ENCODE data around the gene TESK1.
"Not testable (repeated sequence)": the region's sequence is repeated elsewhere in the genome, so short reads cannot be mapped to it uniquely, and the experiment has no call there.

Gene TESK1

GRCh38 chr9:35612843-35613242, 7.8 kb downstream of the TESK1 start:
- DNase-seq (ENCODE audit: low read depth, low spot score), result no peak

- DNase-seq (ENCODE audit: low read depth, low spot score), result peak; percentile 36
Observed at GRCh38 chr9:35615981-35616680, 11.1 kb downstream of the TESK1 start.

- peak; percentile 41 for DNase-seq (ENCODE audit: low read depth, low spot score)
Observed at GRCh38 chr9:35616681-35617459, 11.8 kb downstream of the TESK1 start.

- no peak for DNase-seq (ENCODE audit: low read depth, low spot score)
Observed at GRCh38 chr9:35617548-35617947, 12.5 kb downstream of the TESK1 start.

GRCh38 chr9:35618325-35618727, 13.3 kb downstream of the TESK1 start, which contains the start of gene CD72:
Gene CD72 (minus strand): TSS chr9:35618413. CDS start chr9:35618303, 110 bp downstream.
- no peak for DNase-seq (ENCODE audit: low read depth, low spot score)

GRCh38 chr9:35618854-35619799, 14.1 kb downstream of the TESK1 start:
- no peak for DNase-seq (ENCODE audit: low read depth, low spot score)

- no peak for DNase-seq (ENCODE audit: low read depth, low spot score)
Observed at GRCh38 chr9:35619800-35620158, 14.7 kb downstream of the TESK1 start.

- DNase-seq (ENCODE audit: low read depth, low spot score), result no peak
Observed at GRCh38 chr9:35627575-35627974, 22.5 kb downstream of the TESK1 start.

GRCh38 chr9:35628389-35628991, 23.4 kb downstream of the TESK1 start:
- DNase-seq (ENCODE audit: low read depth, low spot score), result no peak

GRCh38 chr9:35629597-35629996, 24.5 kb downstream of the TESK1 start:
- DNase-seq (ENCODE audit: low read depth, low spot score), result no peak

GRCh38 chr9:35635730-35636129, 30.7 kb downstream of the TESK1 start:
- no peak for DNase-seq (ENCODE audit: low read depth, low spot score)

GRCh38 chr9:35636135-35636876, 31.2 kb downstream of the TESK1 start:
- DNase-seq (ENCODE audit: low read depth, low spot score), result no peak

GRCh38 chr9:35636877-35637246, 31.8 kb downstream of the TESK1 start:
- not testable (repeated sequence) for DNase-seq (ENCODE audit: low read depth, low spot score)

- not testable (repeated sequence) for DNase-seq (ENCODE audit: low read depth, low spot score)
Observed at GRCh38 chr9:35637427-35637955, 32.4 kb downstream of the TESK1 start.

GRCh38 chr9:35638751-35639150, 33.7 kb downstream of the TESK1 start:
- not testable (repeated sequence) for DNase-seq (ENCODE audit: low read depth, low spot score)

GRCh38 chr9:35639225-35639624, 34.2 kb downstream of the TESK1 start:
- DNase-seq (ENCODE audit: low read depth, low spot score), result not testable (repeated sequence)

GRCh38 chr9:35639631-35640030, 34.6 kb downstream of the TESK1 start:
- DNase-seq (ENCODE audit: low read depth, low spot score), result no peak

GRCh38 chr9:35640431-35640830, 35.4 kb downstream of the TESK1 start:
- DNase-seq (ENCODE audit: low read depth, low spot score), result not testable (repeated sequence)

- DNase-seq (ENCODE audit: low read depth, low spot score), result not testable (repeated sequence)
Observed at GRCh38 chr9:35641478-35641877, 36.4 kb downstream of the TESK1 start.

- no peak for DNase-seq (ENCODE audit: low read depth, low spot score)
Observed at GRCh38 chr9:35643046-35643445, 38.0 kb downstream of the TESK1 start.
